Posterior vena cava (tissue), 2 donors: ENCODE results near the gene CNGB1. TPM values are rescaled to one million over a fixed set of nuclear protein-coding genes. Genes with fewer than 3 reads are reported as not detected.
"Not testable (repeated sequence)": the region's sequence is repeated elsewhere in the genome, so short reads cannot be mapped to it uniquely, and the experiment has no call there.

Source experiments
- DNase-seq: peaks from one replicate; pipeline ENCODE4 v3.0.0-alpha.2; 2020; ENCODE audit warnings: low spot score
- intact Hi-C, 2 donors: fragments of 100-400 bp; cut with DNase I; formaldehyde crosslinking; loops; one replicate each; pipeline versions ENCODE4 v1.14.1 to v1.14.2; 2022 to 2023
- total RNA-seq, 2 donors: library from RNA; stranded (reverse); fragmentation: NEBNext Ultra II Directional; extraction: Animal tissue kit (Norgen Biotek cat#: 25700); gene quantifications; one replicate each; pipeline ENCODE4 v1.2.1, GENCODE V29; 2021
- donor health status: DM: yes; HTN: yes; CAD: no.
- donor health status: DM: yes; HTN: yes; CAD: no.

The CNGB1 gene
- total RNA-seq, 2 donors from 2014 or later = not detected

GRCh38 chr16:57898961-57899360 lies 72.0 kb downstream of the CNGB1 start:
- intact Hi-C loops = no loop called here
- no peak for DNase-seq

- no peak for DNase-seq
- intact Hi-C loops = no loop called here
These were observed 72.9 kb downstream of the CNGB1 start for GRCh38 chr16:57897996-57898395.

GRCh38 chr16:57897053-57897784 lies 73.7 kb downstream of the CNGB1 start:
- DNase-seq = no peak
- intact Hi-C loops = no loop called here

GRCh38 chr16:57895081-57895547 lies 75.8 kb downstream of the CNGB1 start:
- intact Hi-C loops = not testable (repeated sequence)

GRCh38 chr16:57894390-57895080 lies 76.4 kb downstream of the CNGB1 start:
- intact Hi-C loops = no loop called here
- no peak for DNase-seq

More at GRCh38 chr16:57895081-57895547, 75.8 kb downstream of the CNGB1 start:
- DNase-seq = not testable (repeated sequence)

- peak; percentile 81 for DNase-seq
- intact Hi-C loops = no loop called here
These were observed 77.2 kb downstream of the CNGB1 start for GRCh38 chr16:57893559-57894389.

- intact Hi-C loops = no loop called here
- DNase-seq = peak; percentile 66
These were observed 77.7 kb downstream of the CNGB1 start for GRCh38 chr16:57893217-57893558.

GRCh38 chr16:57892447-57893096 lies 78.4 kb downstream of the CNGB1 start:
- intact Hi-C loops = no loop called here
- DNase-seq = peak; percentile 40

- no peak for DNase-seq
- intact Hi-C loops = no loop called here
These were observed 78.9 kb downstream of the CNGB1 start for GRCh38 chr16:57892041-57892440.

GRCh38 chr16:57890752-57891111 lies 80.2 kb downstream of the CNGB1 start:
- no peak for DNase-seq
- intact Hi-C loops = no loop called here

GRCh38 chr16:57889960-57890751 lies 80.8 kb downstream of the CNGB1 start:
- DNase-seq = no peak

GRCh38 chr16:57889522-57889921 lies 81.4 kb downstream of the CNGB1 start:
- DNase-seq = no peak
- intact Hi-C loops = no loop called here

More at GRCh38 chr16:57889960-57890751, 80.8 kb downstream of the CNGB1 start:
- intact Hi-C loops = no loop called here

GRCh38 chr16:57889111-57889510 lies 81.8 kb downstream of the CNGB1 start:
- DNase-seq = no peak
- intact Hi-C loops = no loop called here

GRCh38 chr16:57888128-57888527 lies 82.8 kb downstream of the CNGB1 start:
- no peak for DNase-seq

GRCh38 chr16:57887711-57888110 lies 83.2 kb downstream of the CNGB1 start:
- intact Hi-C loops = no loop called here

More at GRCh38 chr16:57888128-57888527, 82.8 kb downstream of the CNGB1 start:
- intact Hi-C loops = no loop called here

GRCh38 chr16:57886427-57886826 lies 84.5 kb downstream of the CNGB1 start:
- intact Hi-C loops = no loop called here
- DNase-seq = no peak

More at GRCh38 chr16:57887711-57888110, 83.2 kb downstream of the CNGB1 start:
- DNase-seq = no peak

GRCh38 chr16:57884655-57885133 lies 86.2 kb downstream of the CNGB1 start:
- intact Hi-C loops = no loop called here
- DNase-seq = no peak

- no peak for DNase-seq
- intact Hi-C loops = no loop called here
These were observed 86.8 kb downstream of the CNGB1 start for GRCh38 chr16:57883953-57884654.
